HG03460 (cell line): ENCODE measurements around the gene NFIA.

Experiments used
- ATAC-seq: cut with Tn5 transposase; IDR thresholded peaks from one replicate; pipeline ENCODE4 v1.9.1; 2021; ENCODE audit not compliant: unreplicated experiment

Gene NFIA

DNA sequence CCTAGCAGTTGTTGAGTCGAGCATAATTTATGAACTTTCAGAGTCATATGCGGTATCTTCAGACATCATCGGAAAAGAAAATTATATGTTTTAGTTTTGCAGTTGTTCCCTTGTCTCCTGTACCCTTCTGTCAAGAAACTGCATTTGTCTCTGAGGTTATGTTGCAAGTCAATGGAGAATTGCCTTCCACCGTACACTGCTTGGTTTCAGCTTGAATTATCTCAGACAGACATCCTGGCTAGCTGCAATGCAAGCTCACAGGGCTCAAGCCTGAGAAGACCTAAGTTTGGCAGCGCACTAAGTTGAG, 156.0 kb downstream of the NFIA start:
- ATAC-seq, result no peak

DNA sequence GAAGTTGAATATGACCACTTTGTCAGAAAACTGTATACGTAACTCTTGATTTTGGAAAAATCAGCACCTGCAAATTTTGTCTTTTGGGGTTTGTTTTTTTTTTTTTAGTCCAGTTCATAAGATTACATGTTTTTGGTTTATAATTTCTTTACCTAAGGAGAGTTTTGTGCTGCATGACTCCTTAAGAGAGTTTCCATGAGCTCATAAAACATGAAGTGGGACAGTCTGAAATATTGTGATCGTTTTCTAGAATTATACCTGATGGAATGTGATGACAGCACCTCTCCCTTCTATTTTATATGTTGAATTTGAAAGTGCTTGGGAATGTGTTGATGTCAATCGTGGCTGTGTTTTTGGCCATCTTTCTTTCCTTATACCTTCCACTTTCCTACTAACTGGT, 158.5 kb downstream of the NFIA start:
- no peak for ATAC-seq

DNA sequence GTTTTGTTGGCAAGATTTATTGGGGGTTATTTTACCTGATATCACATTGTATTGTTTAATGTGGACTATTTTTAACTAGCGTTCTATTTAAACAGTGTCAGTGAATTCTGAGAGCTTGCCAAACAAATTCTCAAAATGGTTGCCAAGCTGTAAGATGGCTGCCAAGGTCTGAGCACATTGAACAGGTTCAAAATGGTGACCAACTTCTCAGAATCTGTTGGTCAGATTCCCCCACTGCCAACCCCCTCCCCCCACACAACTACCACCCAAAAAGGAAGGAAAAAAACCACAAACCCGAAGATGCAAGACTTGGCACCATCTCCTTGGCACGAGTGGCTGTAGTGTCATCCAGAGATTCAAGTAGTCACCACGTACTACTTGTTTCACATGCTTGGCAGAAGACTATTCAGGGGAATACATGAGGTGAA, 159.1 kb downstream of the NFIA start:
- ATAC-seq, result no peak

DNA sequence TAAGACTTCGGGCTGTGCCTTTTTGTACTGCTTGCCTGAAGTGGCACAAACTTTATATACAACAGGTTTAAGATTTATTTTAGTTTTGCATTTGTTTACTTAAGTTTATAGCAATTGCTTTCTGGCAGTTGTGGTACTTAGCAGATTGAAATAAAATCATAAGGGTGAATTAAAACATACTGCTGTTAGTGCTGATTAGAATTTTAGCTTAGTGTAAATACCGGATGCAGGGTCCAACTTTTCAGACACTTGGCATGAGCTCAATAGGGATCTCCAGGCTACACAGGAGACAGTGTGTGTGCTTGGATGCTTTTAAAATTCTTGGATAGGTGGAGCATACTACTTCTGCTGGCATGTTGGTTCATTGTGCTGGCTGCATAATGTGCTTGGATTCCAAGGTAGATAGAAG, 159.6 kb downstream of the NFIA start:
- ATAC-seq, result no peak

DNA sequence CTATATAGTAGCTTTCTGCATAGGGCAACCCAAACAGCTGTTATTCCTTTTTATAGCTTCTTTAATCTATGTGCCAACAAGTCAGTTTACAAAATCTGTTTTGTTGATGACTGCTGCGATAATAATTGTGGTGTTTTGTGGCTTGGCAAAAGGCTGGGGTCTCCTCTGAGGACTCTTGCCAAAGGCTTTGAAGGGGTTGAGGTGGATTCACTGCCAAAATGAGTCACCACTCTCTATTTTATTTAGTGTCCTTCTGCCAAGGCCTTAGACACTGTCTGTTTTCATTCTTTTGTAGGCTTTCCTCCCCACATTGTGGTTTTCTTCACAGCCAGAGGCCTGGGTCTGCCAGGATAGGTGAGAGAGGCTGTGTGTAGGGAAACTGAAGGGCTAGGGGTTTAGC, 161.8 kb downstream of the NFIA start:
- ATAC-seq, result no peak

DNA sequence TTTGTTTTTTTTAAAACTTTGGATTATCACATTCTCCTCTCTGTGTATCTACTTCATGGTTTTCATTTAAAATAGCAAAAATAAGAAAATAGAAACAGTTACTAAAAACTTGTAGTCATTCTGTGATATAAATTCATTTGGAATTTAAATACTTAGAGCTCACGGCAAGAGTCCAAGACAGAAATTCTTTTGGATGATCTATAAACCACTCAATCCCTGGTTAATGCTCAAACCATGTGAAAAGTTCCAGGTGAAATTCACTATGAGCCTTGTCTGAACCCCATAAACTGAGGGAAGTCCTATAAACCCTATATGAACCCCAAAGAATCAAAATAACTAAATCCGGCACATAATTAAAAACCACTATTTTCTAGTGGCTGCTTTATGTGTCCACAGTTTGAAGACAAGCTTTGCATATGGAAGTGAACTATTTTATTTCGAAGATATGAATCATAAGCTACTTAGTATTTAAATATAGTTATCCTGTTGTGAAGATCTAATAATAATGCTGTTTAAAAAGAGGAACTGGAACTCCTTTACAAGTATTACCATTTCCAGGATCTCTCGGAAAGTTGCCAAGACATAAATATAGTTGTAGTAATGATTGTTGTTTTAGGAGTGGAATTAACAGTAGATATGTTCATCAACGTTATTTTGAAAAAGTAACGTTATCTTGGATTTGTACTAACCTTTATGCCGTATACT, 163.5 kb downstream of the NFIA start:
- ATAC-seq, result no peak

DNA sequence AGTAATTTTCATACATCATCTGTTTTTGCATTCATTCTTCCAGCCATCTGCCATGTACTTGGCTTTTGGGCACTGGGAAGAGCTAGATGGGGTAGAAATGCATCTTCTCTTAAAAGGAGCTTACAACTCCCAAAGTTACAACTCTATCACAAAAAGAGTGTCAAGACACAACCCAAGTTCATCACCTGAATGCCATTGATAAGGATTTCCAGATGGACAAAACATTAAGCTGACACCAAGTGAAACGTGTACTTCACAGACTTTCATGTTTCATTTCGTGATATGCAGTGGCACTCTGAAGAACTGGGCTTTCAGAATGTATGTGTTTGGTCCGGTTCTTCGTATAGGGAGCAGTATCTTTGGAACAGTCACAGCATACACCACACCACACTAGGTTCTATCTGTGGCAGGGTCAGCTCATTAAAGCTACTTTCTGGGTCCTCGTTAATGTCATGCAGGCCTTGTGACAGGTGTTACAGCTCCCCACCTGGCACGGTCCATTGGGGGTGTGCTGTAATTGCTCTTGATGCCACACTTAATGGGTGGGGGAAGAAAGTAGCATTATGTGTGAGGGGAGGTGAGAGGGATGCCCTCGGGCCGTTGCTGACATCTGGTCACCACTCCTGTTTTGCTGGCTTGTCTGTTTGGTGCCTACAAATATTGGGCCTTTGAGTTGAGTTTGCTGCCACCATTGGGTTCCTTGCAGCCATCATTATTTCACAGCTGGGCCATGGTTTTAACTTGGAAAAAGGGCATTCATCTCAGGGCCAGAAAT, 164.9 kb downstream of the NFIA start:
- no peak for ATAC-seq

DNA sequence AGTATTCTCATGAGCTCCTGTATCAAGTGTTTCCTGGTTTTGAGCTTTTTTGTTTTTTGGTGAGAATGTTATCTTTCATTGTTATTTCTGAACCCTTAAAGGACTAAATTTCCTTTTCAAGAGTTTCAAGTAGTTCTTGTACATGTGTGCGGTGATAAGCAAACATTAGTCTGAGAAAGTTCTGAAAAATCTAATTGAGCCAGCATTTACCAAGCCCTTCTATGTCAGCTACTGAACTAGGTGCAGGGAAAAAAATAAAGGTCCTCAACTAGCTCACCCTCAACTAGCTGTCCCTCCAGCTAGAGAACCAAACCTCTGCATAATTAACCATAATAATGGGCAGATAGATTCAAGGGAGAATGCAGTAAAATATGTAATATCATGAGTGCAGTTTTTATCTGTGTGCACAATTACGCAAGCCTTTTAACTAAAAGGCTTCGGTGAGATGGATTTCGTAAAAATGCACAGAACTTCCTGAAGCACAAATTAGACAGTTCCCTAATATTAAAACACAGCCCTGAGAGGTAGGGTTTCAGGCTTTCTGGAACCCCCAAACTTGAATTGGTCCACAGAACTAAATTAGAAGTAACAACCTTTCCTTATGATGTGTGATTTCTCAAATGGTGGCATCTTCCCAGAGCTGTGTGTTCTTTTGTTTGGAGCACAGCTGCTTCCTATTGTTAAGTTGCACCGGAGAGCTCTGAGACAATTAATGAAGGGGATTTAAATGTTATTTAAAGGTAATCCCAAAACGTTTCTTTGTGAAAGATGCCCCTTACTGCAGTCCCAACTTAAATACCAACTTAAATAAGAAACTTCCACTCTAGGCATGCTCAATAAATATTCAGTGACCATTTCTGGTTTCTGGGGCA, 165.8 kb downstream of the NFIA start:
- no peak for ATAC-seq

DNA sequence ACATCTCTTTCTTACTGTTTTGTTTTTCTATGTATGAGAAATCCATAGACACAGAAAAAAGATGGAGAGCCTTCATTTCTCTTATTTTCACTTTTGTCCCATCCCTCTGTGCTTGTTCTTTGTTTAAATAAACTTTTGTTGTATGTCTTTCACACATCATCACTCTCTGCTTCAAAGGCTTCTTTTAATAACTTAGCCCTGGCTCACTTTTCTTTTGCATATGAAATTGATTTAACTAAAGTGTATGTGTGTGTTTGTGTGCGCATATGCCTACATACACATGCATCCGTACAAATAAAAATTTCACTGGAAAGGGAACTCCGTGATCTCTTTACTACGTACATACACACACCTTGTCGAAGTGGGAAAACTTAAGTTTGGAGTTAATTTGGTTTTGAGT, 168.6 kb downstream of the NFIA start:
- no peak for ATAC-seq

DNA sequence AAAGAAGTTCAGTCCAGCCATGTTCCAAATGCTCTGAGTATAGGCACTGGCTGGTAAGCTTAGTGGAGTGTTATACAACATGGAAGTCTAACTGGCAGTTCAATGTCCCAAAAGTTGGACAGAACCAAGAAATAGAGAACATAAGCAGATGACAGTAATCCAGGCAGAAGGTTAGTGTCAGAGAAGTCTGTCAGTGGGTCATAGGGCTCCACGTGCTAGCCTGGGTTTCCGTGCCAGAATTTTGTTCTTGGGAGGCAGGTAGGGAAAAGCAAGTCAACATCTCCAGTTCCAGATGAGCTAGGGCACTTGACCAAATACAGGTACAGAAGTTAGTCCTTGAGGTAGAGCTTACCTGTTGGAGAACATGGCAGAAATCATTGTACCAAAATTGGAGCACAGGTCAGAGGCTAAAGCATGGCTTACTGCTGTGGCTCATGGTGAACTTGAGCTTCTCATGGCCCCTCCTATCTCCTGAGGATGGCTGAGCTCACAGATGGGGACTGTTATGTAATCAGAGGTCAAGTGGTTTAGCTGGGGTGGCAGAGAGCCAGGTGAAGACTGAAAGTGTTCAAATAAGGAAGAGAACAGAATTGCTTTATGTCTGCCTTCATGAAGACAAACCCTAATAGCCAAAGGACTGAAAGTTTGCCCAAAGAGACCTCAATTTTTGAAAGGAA, 170.8 kb downstream of the NFIA start:
- no peak for ATAC-seq

DNA sequence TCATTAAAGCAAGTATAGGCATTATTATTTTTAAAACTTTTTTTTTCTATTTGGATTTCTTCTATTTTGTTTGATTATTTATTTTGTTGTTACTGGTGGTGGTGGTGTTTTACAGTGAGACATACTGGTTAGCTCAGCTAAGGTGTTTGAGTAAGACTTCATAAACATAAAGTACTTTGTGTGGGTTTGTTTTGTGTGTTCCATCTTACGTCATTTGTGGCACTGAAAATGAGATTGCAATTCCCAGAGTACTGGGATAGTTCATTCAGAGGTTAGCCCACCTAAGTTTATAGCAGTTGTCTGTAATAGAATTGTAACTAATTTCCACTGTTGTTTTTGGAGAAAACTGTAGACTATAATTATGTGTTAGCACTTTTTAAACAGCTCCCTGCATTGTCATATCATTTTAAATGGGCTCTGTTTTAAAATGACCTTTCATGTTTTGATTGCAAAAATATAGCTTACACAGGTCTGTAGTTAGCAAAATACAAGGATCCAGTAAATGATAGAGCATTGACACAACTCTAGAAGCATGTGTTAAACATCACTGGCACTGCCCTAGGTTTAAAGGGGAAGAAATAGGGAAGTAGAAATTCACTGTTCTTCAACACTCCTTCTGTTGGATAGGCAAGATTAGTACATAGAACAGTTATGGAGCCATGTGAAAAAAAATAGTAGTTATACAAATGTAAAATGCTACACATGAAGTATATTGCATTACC, 171.7 kb downstream of the NFIA start:
- no peak for ATAC-seq

DNA sequence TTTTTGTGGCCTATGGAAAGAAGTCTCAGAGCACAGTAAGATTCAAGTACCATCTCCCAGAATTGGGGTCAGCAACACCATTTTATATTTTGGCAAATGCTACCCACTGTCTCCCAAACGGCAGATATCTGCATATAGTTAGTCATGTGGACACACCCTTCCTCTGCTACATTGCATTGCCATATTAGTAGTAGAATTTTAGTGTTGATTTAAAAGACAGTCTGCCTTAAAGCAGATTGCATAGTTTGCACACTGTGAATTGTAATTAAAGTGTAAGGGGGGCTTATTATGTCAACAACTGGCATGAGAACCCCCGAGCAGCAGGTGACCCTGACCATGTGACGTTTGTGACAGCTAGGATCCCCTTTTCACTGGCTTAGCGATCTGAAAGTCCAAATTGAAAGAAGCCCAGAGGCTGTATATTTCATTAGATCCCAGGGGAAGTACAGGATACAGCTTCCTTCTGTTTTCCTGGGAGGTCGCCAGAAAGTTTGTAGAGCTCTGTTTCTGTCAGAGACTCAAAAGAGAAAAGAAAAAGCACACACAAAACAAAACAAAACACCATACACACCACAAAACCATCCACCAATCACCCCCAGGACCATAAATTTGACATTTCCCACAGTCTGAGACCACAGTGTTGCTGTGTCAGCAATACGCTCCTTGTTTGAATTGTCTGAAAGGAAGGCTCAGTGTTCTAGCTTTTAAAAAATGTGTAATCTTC, 172.4 kb downstream of the NFIA start:
- ATAC-seq, result no peak

DNA sequence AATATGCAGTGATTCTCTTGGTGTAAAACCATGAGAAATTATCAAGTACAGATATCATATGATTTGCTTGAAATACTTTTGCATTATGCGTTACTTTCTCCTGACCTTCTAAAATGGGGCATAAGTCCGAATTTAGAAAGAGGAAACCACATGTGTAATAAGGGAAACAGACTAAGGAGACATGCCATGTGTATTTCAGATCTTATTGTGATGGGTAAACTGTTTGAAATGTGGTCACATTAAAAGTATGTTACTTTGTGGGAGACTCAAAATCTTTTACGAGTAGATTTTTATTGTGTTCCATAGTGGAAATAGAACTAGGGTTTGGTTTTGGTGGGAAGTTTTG, 173.0 kb downstream of the NFIA start:
- no peak for ATAC-seq

DNA sequence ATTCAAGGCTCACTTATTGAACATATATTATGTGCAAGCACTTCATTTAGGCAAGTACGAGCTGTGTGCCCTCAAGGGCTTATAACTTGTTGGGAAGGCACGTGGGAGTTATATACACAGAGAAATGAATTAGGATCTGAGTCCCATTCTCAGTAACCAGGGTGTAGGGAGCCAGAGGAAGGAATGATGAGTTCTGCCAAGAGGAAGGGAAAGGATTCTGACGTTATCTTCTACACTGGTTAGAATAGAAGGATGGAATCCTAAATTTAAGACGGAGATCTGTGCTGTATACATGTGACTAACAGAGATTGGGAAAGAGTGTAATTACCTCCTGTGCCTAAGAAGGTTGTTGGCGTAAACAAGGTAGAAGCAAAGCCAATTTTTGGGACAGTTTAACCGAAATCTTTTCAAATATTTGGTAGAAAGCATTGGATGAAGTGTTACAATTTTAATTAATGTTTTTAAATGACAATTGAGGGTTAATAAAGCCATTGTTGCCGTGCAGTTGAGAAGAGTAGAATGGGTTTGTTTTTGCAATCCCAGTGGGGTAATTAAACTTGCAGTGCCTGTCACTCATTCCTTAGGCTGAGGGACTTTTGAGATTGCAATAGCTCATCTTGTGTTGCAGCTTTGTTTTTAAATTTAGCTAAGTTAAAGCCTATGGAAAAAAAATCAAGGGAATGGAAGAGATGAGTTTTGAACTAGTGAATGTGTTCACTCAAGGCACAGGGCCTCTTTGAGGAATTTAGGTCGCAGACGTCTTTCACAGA, 177.2 kb downstream of the NFIA start:
- no peak for ATAC-seq

DNA sequence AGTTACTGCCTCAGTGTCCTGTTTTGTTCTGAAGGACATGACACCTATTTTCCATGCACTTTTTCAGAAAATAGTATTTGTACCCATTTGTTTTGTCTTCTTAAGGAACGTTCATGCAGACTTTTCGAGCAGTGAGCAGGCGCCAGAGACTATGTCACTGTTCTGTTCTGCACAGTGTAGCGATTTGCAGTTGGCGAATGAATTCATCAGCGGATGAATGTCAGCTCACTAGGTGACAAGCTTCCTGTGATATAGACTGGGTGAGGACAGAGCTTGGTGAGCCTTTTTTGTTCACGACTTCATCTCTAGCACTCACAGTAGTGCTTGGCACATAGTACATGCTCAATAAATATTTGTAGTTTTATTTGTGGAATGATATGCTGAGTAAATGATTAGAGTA, 177.8 kb downstream of the NFIA start:
- ATAC-seq, result no peak

DNA sequence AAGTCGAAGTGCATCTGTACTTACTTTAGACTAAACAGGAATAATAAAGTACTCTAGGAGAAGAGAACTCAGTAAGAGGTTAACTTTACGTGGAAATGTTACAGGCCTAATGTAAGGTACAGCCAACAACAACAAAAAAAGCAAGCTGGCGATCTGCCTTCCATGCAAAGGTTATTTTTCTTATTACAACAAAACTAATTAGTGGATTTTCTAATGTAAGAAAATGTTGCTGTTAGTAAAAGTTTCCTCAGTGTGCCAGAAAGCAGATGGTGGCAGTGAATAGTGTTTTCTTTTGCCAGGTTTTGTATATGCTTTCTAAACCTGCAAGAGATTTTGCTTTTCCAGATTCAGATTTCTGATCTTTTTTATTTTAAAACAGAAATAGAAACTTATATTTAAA, 179.2 kb downstream of the NFIA start:
- no peak for ATAC-seq

DNA sequence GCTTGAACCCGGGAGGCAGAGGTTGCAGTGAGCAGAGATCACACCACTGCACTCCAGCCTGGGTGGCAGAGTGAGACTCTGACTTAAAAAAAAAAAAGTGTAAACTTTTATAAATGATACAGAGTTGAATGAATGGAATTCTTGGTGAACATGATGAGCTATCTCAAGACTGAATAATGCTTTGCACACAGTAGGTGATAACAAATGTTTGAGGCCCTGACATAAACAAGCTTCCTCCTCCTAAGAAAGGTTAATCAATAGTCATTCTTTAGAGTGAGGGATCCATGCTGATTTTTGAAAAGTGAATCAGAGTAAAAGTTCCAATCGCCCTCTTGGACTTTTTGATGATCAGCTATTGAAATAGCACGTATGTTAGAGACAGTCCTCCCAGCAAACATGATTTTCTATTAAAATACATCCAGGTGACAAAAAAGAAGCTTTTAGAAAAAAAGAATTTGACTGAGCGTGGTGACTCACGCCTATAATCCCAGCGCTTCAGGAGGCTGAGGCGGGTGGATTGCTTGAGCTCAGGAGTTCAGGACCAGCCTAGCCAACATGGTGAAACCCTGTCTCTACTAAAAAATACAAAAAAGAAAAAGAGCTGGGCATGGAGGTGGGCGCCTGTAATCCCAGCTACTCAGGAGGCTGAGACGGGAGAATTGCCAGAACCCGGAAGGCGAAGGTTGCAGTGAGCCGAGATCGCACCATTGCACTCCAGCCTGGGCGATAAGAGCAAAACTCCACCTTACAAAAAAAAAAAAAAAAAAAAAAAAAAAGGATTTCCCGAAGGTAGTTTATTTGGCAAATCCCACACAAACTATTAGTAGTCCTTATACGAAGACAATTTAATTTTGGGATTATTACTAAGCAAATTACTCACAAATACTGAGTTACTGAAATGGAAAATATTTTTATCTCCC, 181.8 kb downstream of the NFIA start:
- no peak for ATAC-seq

DNA sequence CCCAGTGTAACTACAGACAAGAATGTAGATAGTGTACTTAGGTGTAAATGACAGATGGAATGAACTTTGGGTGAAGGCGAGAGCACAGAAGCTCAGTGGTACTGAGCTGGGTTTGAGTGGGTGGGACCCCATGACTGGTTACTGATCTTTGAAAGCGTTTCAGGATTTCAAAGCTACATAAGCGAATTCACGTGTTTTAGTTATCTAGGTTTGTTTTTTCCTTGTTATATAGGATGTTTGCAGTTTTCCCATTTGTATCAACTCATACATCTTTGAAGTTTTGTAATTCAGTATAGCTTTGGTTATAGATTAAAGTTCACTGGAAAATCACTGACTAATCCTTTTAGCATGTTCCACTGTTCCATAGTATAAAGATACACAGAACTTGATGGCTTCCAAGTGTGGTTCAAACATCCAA, 182.5 kb downstream of the NFIA start:
- ATAC-seq, result no peak
